Hepatocyte (in vitro differentiated cells): Measurements from ENCODE around the gene CCDC110.

ENCODE experiments used
- CTCF ChIP-seq: fragments of 200-600 bp; sonication (generic); IDR thresholded peaks from 2 replicates; pipeline ENCODE4 v1.5.1; 2016; ENCODE audit warnings: antibody characterized with exemption, mild to moderate bottlenecking; ENCODE audit not compliant: poor library complexity
- EZH2 ChIP-seq: fragments of 200-600 bp; sonication (generic); IDR thresholded peaks from 2 replicates; pipeline ENCODE4 v1.6.1; 2016; ENCODE audit warnings: antibody characterized with exemption, mild to moderate bottlenecking, borderline replicate concordance

DNA sequence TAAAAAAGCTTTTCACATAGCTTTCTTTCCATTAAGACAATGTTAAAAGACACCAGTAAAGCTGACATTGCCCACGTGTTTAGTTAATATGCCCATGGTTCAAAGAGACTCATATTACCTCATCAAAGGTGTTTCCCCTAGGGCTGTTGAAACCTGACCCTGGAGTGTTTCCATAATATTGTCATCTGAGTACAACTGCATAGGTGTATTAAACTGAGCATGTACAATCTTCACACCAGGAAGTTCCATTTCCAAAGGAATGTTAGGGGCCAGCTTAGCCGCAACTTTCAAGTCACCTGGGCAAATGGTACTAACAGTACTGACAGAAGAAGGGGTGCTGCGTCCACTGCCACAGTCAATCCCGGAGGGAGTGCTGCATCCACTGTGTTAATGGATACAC is 36.6 kb upstream of the CCDC110 start:
- TF ChIP-seq EZH2 (no peak), CTCF (no peak)
